Left colon (tissue), 2 donors: ENCODE results near the gene AKAP14. TPM values are rescaled to one million over a fixed set of nuclear protein-coding genes. Genes with fewer than 3 reads are reported as not detected.

Experiments
- total RNA-seq, 2 donors: library from RNA; stranded (reverse); fragmentation: NEBNext Ultra II Directional; extraction: Animal tissue kit (Norgen Biotek cat#: 25700); gene quantifications; one replicate each; pipeline ENCODE4 v1.2.1, GENCODE V29; 2021
- donor health status: DM: no; HTN: no; CAD: no.
- donor health status: DM: yes; HTN: yes; CAD: no.

AKAP14 gene
- total RNA-seq, 2 donors from 2014 or later = not detected

Other genes with a start within 250 kb of the AKAP14 start
- gene SEPTIN6, start 202.7 kb upstream of the AKAP14 start, total RNA-seq = 10 to 100 TPM; 11.8 to 15.8 TPM
- gene SOWAHD, start 137.3 kb upstream of the AKAP14 start, total RNA-seq = 1 to 10 TPM; 3.0 to 3.5 TPM
- 1,000 to 10,000 TPM; 1,215 to 1,372 TPM for gene RPL39, start 104.3 kb upstream of the AKAP14 start, total RNA-seq
- 1 to 10 TPM; 7.4 to 7.9 TPM for gene UPF3B, start 42.9 kb upstream of the AKAP14 start, total RNA-seq
- gene RNF113A, start 24.2 kb upstream of the AKAP14 start, total RNA-seq = 10 to 100 TPM; 12.9 to 13.4 TPM
- gene NDUFA1, start 24.1 kb upstream of the AKAP14 start, total RNA-seq = 100 to 1,000 TPM; 201 to 236 TPM
- gene NKAP, start 47.9 kb downstream of the AKAP14 start, total RNA-seq = 1 to 10 TPM; 6.5 to 7.1 TPM
- gene RHOXF2B, start 181.8 kb downstream of the AKAP14 start, total RNA-seq = not detected
- under 1 TPM in 1 of 2 donors, not detected in 1; 0.47 TPM for gene RHOXF1, start 220.0 kb downstream of the AKAP14 start, total RNA-seq